HG02852 (cell line): ENCODE measurements around the gene BRD1.
"Not testable (repeated sequence)": the region's sequence is repeated elsewhere in the genome, so short reads cannot be mapped to it uniquely, and the experiment has no call there.

Source experiments
- ATAC-seq: cut with Tn5 transposase; IDR thresholded peaks from one replicate; pipeline ENCODE4 v1.9.1; 2021; ENCODE audit warnings: mild to moderate bottlenecking, moderate library complexity; ENCODE audit not compliant: unreplicated experiment

Gene BRD1

DNA sequence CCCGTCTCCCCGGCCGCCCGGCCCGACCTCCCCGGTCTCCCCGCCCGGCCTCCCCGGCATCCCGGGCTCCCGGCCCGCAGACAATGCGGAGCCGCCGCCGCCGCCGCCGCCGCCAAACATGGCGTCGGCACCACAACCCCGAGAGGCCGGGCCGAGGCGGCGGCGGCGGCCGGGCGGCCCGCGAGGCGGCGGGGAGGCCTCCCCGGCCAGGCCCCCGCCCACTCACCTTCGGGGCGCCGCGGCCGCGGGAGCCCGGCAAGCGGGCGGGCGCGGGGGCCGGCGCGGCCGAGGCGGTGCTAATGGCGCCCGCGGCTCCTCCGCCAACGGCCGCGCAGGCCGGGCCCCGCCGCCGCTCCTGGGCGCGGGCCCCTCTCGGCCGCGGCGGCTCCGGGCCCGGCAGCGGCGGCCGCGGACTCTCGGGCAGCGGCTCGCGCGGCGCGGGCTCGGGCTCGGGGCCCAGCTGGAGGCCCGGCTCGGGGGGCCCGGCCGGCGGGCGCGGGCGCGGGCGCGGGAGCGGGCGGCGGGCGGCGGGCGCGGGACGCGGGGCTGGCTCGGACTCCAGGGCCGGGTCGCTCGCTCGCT lies 311 bp downstream of the BRD1 start:
- ATAC-seq = no peak

DNA sequence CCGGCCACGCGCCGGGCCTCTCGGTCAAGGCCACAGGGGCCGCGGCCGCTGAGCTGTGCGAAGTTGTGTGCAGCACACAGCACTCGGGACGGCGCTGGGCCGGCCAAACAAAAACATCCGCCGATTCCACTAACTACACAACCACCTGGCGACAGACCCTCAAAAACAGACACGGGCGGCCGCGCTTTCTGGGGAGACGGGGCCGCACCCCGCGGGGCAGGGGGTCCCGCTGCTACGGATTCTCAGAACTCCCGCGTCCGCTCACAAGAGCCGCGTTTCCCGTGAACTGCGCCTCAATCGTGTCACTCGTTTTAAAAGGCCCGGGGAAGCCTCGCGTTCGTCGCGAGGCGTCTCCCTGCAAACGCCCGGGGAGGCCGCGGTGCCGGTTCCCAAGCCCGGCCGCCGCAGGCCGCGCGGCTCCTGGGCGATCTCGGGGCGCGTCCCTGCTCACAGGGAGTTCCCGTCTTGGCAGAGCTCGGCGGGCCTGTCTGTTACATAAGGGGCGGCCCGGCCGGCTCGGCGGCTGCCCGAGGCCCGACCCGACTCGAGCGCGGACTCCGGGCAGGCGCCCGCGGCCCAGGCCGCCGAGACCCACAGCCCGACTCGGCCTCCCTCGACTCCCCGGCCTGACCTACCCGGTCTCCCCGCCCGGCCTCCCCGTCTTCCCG lies 936 bp downstream of the BRD1 start:
- ATAC-seq = no peak

DNA sequence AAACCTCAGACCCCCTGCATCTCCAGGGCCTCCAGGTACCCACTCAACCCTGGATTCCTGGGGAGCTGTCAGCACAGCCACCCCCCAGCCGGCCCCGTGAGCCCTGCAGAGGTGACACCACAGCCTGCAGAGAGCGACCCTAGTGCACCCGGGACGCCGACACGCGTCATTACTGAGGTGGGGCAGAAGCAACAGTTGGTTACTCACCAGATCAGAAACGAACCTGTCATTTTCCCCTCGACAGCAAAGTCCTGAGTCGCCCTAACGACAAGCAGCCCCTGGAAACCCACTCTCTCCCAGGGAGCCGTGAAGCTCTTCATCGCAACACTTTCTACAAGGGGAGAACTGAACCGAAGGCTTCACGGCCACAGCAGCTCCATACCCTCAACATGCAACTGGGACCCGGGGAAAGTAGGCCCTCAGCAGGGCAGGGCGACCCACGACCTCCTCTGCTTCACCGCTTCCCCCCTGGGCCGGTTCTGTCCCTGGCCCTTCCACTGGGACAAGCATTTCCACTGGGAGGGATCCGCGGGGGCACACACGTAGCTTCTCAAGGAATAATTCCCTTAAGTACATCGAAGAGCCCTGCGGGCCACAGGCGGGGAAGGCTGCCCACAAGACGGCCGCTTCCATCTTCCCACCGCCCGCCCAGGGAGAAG lies 1.6 kb downstream of the BRD1 start:
- no peak for ATAC-seq

DNA sequence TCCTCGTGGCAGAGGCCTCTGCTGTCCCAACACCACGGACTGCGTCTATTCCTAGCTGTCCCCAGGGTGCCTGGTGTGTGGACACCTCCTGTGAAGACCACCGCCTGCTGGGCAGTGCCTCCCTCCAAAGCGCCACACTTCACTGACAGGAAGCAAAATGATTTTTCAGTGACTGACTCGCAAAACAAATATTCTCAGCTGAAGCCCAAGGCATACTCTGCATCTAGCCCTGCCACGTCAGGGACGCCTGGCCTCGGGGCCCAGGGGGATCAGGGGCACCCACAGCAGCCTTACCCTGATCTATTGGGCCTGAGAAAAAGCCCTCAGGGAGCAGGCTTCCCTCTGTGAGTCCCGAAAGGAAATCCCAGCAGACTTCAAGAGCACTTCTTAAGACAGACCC lies 2.2 kb downstream of the BRD1 start:
- ATAC-seq = no peak

DNA sequence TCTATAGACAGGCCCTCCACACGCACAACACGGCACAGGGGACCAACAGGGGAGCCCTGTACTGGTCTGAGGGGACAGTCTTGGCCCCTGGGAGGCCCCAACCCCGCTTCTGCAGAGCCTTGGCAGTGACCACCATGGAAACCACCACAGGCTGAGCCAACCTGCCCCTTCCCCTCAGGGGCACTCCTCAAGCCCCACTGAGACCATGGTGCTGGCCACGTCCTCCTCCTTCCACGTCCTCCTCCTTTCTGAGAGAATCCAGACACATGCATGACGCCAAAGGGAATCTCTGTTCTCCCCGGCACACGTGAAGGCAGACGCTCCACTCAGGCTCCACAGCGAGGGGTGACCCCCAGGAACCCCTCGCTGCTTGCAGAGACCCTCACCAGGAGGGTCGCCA lies 2.7 kb downstream of the BRD1 start:
- no peak for ATAC-seq

DNA sequence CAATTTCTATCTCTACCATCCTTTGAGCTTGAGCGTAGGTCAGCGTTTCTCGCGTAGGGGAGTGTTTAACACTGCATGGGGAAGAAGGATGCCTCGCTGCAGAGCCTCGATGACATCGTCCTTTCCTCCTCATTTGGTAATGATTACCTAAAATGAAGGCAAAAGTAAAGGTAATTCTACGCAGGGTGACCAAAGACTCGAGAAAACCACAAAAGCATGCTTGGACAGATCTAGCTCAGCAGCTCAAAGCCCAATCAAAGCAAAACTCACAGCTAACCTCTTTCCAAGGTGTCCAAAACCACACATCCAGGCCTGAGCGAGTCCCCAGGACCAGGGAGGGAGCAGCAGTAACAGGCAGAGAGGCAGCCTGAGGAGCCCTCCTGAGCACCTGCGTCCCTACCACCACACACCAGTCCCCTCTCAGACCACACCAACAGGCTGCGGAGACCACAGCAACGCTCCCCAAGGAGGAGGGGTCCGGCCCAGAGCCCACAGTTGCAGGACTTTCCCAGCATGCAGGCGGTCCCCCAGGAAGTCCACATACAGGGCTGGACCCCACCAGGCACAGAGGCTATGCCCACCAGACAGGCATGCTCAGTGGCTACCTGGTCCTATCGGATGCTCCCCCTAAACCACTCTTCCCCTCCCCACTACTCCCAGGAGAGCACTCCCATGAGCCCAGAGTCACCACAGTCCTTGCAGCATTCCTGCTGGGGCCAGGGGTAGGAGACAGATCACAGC lies 3.3 kb downstream of the BRD1 start:
- no peak for ATAC-seq

DNA sequence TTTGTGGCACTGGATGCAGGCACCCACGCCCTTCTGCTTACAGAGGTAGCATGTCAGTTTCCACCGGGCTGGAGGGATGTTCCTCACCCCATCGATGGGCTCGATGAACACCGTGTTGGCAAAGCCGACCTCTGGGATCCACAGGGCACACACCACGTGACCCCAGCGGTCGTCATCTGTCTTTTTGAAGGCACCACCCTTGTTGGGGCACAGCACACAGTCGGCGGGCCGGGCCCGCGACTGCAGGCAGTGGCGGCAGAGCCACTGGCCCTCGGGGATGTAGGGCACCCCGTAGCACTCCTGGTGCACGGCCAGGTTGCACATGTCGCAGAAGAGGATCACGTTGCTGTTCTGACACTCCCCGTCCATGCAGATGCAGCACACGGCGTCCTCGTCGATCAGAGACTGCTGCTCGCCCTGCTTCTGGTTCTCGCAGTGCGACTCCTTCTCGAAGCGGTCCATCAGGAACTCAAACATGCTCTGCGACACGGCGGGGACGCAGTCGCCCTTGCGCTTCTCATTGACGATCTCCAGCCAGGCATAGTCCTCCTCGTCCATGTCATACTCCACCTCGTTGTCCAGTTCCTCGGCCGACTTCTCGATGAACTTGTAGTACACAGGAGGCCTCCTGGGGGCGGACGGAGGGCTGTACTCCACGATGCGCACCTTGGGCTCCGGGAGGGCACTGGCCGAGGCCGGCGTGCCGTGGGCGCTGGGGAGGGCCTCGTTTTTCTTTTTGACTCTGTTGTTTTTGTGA lies 4.2 kb downstream of the BRD1 start:
- no peak for ATAC-seq

DNA sequence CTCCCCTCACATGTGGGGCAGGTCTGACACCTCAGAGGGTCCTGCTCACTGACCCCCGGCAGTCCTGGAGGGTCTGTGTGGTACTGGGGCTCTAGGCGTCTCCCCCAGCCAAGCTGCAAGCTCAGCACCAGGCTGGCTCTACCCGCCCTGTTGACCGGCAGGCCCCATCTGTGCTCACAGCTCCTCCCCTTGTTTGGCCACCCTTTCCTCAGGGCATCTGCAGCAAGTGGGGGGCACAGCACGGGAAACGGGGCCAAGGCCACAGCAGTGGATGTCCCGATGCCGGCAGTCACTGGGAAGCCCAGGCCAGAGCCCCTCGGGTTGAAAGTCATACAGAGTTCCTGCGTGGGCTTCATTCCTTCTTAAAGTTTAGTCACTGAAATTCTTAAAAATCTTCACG lies 5.9 kb downstream of the BRD1 start:
- not testable (repeated sequence) for ATAC-seq

DNA sequence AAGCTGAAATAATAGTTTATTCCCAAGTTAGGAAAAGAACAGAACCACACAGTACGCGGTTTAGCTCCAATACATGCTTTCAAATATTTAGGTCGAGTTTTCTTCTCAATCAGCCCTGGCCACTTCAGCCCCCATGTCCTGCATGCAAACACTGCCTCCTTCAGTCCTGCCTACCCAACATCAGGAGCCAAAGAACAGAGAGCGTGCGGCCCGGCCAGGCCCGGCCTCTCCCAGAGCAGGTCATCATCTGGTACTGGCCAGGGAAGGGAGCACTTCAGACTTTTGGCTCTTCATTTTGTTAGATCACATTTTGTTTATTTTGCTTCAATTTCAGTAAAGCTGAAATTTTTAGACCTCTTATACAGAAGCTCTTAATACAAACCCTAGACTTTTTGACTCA lies 6.7 kb downstream of the BRD1 start:
- ATAC-seq = no peak

DNA sequence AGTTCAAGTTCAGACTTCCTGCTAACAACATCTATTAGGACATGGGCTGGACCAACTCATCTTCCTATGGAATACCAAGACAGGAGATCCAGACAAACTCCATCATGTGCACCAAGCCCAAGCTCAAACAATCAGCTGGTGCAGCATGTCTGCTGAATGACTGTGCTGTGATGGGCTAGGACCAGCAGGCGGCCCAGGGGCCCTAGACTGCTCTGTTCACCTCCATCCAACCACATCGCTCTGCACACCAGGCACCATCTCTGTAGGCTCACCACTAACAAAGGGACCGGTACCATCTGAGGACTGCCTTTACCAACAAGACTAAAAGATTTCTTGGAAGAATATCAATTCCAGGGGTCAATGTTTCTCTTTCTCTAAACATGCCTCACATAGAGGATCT lies 10.3 kb downstream of the BRD1 start:
- no peak for ATAC-seq

DNA sequence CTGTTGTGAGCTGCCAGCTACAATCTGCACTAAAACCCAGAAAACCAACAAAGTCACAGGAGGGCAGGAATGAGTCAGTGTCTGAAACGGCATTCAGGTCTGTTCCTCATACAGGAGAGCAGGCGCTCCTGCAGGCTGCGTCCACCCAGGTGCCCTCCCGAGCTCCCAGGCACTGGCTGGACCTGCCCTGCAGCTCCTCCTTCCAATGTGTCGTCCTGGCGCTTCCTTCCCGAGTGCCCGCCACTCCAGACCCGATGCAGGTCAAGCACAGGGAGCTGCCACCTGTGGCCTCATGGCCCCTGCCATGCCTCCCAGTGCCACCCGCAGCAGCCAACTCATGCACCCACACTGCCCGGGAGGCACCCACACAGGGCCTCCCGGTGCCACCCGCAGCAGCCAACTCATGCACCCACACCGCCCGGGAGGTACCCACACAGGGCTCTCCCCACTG lies 12.0 kb downstream of the BRD1 start:
- no peak for ATAC-seq

DNA sequence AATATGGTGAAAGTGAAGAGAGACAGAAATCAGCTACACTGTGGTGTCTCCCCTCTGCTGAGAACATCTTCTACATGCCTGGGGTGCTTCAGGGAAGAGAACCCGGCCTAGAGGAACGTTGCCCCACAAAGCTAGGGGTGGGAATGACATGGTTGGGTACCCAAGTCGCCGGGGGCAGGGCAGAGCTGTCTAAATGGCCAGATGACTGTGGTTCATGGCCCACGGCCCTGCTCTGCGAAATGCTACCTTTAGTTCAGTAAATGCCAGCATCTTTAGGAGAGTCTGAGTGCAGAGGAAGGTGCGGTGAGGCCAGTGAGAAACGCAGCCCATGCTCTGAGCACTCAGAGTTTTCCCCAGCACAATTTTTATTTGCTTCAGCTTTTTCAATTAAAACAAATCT lies 12.8 kb downstream of the BRD1 start:
- no peak for ATAC-seq

DNA sequence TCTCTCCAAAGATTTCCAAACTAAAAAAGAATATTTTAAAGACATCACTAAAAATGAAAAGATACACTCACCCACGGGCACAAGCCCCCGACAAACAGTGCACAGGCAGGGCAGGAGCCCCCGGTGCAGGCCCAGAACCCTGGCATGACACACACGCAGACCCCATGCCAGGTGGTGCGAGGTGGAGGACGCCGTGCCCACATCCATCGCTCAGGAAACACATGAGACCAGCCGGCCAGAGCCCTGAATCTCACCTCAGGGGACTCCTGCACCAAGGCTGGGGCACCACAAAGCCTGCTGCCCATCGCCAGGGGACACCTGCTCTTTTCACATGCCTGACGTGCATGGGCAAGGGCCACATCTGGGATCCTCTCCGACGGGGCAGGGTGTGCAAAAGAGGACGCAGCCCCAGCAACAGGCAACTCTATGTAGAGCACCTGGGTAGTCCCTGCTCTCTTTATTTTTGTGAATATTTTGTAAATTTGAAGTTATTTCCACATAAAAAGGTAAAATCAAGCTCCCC lies 13.4 kb downstream of the BRD1 start:
- ATAC-seq = no peak

DNA sequence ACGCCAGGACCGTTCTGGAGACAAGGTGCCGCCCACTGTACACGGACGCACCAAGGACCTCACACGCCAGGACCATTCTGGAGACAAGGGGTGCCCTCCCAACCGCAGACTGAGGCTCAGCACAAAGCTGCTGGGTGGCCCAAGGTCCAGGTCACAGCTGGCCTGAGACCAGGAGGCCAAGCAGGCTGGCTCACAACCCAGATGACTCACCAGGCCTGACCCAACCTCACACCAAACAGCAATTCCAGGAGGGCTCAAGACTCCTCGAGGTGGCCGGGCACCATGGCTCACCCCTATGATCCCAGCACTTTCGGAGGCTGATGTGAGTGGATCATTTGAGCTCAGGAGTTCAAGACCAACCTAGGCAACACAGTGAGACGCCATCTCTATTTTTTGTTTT lies 14.8 kb downstream of the BRD1 start:
- ATAC-seq = no peak

DNA sequence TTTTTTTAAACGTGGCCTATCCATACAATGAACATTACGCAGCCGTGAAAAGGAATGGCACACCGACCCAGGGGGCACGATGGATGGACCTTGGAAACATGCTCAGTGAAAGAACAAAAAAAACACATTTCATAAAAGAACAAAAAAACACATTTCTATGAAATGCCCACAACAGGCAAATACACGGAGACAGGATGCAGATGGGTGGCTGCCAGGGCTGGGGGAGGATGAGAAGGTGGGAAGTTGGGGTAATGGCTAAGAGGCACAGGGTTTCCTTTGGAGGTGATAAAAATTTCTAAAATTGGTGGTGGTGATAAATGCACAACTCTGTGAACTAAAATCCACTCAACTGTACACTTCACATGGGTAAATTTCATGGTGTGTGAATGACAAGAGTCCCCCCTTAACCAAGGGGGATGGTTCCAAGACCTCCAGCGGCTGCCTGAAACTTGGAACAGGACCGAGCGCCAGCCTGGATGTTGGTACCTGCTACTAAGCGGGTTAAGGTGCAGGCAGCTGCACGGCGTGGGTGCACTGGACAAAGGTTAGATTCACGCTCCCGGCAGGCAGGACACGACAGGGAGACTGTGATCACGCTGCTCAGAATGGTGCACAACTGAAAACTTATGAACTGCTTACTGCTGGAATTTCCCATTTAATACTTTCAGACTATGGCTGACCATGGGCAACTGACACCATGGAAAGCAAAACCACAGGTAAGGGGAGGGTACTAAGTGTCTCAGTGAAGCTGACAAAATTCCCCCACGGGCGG lies 16.5 kb downstream of the BRD1 start:
- no peak for ATAC-seq

DNA sequence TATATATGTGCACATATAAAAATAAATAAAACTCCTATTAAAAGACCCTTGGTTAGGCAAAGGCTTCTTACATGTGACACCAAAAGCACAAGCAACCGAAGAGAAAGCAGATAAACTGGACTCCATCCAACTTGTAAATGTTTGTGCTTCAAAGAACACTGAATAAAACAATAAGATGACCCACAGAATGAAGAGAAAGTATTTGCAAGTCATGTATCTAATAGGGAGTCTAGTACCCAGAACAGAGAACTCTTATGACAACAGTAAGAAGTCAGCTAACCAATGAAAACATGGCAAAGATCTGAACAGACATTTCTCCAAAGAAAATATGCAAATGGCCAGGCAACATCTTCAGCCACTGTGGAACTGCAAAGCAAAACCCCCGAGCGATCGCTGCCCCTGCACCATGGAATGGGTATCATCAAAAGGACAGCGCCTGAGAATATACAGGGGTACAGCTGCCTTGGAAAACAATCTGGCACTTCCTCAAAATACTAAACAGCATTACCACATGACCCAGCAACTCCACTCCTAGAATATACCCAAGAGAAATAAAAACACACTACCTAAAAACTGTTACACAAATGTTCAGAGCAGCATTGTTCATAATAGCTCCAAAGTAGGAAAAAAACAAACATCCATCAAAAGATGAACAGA lies 17.2 kb downstream of the BRD1 start:
- ATAC-seq = no peak

DNA sequence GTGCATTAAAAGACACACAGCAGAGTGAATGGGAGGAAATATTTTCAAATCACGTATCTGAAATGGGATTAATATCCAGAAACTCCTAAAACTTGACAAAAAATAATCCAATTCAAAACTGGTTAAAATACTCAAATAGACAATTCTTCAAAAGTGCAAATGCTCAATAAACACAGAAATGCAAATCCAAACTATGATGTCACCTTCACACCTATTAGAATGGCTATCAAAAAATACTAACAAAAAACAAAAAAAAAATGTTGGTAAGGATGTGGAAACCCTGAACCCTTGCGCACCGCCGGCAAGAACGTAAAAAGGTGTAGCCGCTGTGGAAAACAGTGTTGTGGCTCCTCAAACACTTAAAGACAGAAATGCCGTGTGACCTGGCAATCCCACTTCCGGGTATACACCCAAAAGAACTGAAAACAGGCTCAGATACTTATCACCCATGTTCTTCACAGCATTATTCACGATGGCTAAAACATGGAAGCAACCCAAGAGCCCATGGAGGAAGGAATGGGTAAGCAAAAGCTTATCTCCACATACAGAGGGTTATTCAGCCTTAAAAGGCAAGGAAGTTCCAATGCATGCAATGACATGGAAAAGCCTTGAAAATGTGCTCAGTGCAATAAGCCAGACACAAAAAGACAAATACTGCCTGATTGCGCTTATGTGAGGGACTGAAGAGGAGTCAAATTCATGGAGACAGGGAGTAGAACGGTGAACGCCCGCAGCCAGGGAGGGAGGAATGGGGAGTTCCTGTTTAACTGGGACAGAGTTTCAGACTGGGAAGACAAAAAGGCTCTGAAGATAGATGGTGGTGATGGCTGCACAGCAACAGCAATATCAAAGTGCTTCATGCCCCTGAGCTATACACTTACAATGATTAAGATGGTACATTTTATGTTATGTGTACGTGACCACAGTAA lies 19.6 kb downstream of the BRD1 start:
- ATAC-seq = no peak

DNA sequence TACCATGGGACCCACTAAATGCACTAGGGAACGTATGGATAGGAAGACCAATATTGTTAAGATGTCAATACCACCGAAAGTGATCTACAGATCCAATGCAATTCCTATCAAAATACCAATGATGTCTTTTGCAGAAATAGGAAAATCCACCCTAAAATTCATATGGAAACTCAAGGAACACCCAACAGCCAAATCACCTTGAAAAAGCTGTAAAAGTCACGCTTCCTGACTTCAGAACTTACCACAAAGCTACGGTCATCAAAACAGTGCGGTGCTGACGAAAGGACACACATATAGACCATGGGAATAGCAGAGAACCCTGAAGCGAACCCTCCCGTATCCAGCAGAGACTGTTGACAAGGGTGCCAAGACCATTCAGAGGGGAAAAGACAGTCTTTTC lies 20.5 kb downstream of the BRD1 start:
- no peak for ATAC-seq
